ENCODE measurements around the gene OR2Y1. TPM values are rescaled to one million over a fixed set of nuclear protein-coding genes. Genes with fewer than 3 reads are reported as not detected.
"Not testable (repeated sequence)": the region's sequence is repeated elsewhere in the genome, so short reads cannot be mapped to it uniquely, and the experiment has no call there.

Gene OR2Y1
- total RNA-seq, result not detected

DNA sequence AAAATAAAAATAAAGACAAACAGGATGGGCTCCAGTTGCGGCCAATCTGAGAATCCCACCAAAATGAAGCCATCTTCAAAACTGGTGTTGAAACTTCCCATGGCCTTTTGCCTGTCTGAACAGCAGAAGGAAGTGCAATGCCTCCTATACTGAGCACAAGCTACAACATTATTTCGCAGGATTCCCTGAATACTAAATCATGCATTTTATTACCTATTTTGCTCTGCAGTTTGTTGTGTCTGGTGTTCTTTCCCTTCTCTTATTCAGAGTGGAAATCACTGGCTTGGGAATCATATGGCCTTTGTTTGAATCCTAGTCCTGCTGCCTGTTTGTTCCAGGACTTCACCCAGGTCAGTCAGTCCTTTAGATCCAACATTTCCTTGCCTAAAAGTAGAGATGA, at the start of gene OR2Y1:
Gene OR2Y1 (minus strand): TSS at position 101 of the 400 bp plus-strand sequence. CDS start 0 bp downstream, at position 101.
- POLR2A ChIA-PET, result no interaction called here
- DNase-seq, result no peak
- Mint-ChIP-seq H3K27me3 (peaks cover 26% of the 10 kb centered on the region), H3K27ac (no peak within 1 kb of the TSS), H3K36me3 (no peaks in the 10 kb centered on the region), H3K4me1 (ENCODE audit: low read depth) (no peaks in the 10 kb centered on the region), H3K9me3 (no peaks in the 10 kb centered on the region), H3K4me3 (no peak within 1 kb of the TSS)
- intact Hi-C loops (cut with micrococcal nuclease), result no loop called here
- CTCF ChIA-PET, result no interaction called here

DNA sequence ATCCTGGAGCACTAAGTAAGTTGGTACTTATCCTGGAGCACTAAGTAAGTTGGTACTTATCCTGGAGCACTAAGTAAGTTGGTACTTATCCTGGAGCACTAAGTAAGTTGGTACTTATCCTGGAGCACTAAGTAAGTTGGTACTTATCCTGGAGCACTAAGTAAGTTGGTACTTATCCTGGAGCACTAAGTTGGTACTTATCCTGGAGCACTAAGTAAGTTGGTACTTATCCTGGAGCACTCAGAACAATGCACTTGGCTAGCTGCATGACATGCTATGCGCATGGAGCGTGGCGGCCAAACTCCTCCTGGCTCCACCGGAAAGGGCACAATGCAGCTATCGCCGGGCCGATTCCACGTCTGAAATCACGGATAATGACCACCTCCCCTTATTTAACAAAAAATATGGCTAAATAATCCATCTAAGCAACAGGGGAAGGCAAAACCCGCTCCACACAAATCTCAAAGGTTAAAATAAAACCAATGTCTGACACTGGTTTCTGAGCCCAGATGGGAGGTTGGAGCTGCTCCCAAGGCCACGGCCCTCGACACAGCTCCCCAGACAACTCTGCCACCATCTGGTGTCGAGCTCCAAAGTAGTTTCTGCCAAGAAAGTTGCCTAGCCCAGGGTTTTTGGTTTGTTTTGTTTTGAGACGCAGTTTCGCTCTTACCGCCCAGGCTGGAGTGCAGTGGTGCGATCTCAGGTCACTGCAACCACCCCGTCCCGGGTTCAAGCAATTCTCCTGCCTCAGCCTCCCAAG, 49.0 kb upstream of the OR2Y1 start:
- Mint-ChIP-seq H3K4me1 (ENCODE audit: low read depth) (peaks cover 12% of the 10 kb centered on the region), H3K27ac (peak overlapping the region; percentile 28), H3K36me3 (peaks cover 18% of the 10 kb centered on the region)
- DNase-seq; intact Hi-C loops (cut with micrococcal nuclease); H3K4me3 Mint-ChIP-seq; POLR2A ChIA-PET; H3K27me3 Mint-ChIP-seq; H3K9me3 Mint-ChIP-seq: not testable (repeated sequence)
- CTCF ChIA-PET, result interaction anchor here (0.8 to 1.4 kb wide), 2 partner anchors 11 to 42 kb away, joined by 3 to 4 read pairs; no protein-coding TSS in a partner anchor

GRCh38 chr5:180787711-180788431, 48.0 kb upstream of the OR2Y1 start:
- Mint-ChIP-seq H3K27ac (peak overlapping the region; percentile 18), H3K27me3 (no peaks in the 10 kb centered on the region), H3K4me3 (no peak overlapping the region), H3K9me3 (no peaks in the 10 kb centered on the region), H3K36me3 (peaks cover 15% of the 10 kb centered on the region), H3K4me1 (ENCODE audit: low read depth) (peaks cover 6% of the 10 kb centered on the region)
- intact Hi-C loops (cut with micrococcal nuclease), result no loop called here
- ChIA-PET POLR2A (no interaction called here), CTCF (no interaction called here)
- no peak for DNase-seq

GRCh38 chr5:180786531-180787398, 46.9 kb upstream of the OR2Y1 start:
- Mint-ChIP-seq H3K4me1 (ENCODE audit: low read depth) (peaks cover 10% of the 10 kb centered on the region), H3K36me3 (peaks cover 11% of the 10 kb centered on the region), H3K9me3 (no peaks in the 10 kb centered on the region), H3K27ac (peak overlapping the region; percentile 6), H3K4me3 (no peak overlapping the region), H3K27me3 (no peaks in the 10 kb centered on the region)
- CTCF ChIA-PET, result interaction anchor here (0.6 to 1.1 kb wide), 2 partner anchors 101 to 238 kb away, joined by 3 read pairs; no protein-coding TSS in a partner anchor
- intact Hi-C loops (cut with micrococcal nuclease), result no loop called here
- POLR2A ChIA-PET, result interaction anchor here (0.6 kb wide), 1 partner anchor 14 kb away, joined by 3 read pairs; no protein-coding TSS in a partner anchor
- no peak for DNase-seq

GRCh38 chr5:180785794-180786221, 46.0 kb upstream of the OR2Y1 start:
- Mint-ChIP-seq H3K4me1 (ENCODE audit: low read depth) (peaks cover 10% of the 10 kb centered on the region), H3K27me3 (no peaks in the 10 kb centered on the region), H3K36me3 (peaks cover 4% of the 10 kb centered on the region), H3K27ac (peak overlapping the region; percentile 19), H3K9me3 (no peaks in the 10 kb centered on the region), H3K4me3 (no peak overlapping the region)
- CTCF ChIA-PET, result interaction anchor here (0.6 to 2.3 kb wide), 4 partner anchors 74 to 239 kb away, joined by 3 to 11 read pairs (median 6); no protein-coding TSS in a partner anchor
- DNase-seq, result no peak
- POLR2A ChIA-PET, result interaction anchor here (0.6 kb wide), 1 partner anchor 15 kb away, joined by 3 read pairs; no protein-coding TSS in a partner anchor
- intact Hi-C loops (cut with micrococcal nuclease), result loop anchor here (2.0 kb wide), 1 partner anchor 83 kb away; no protein-coding TSS in a partner anchor

- no peaks in the 10 kb centered on the region for H3K9me3 Mint-ChIP-seq
- ChIA-PET CTCF (interaction anchor here (0.6 to 2.3 kb wide), 11 partner anchors 9 to 350 kb away, joined by 3 to 11 read pairs (median 4); no protein-coding TSS in a partner anchor), POLR2A (no interaction called here)
- H3K4me1 Mint-ChIP-seq (ENCODE audit: low read depth), result peaks cover 10% of the 10 kb centered on the region
- intact Hi-C loops (cut with micrococcal nuclease), result loop anchor here (2.0 kb wide), 1 partner anchor 84 kb away; no protein-coding TSS in a partner anchor
- no peak for DNase-seq
- no peak overlapping the region for H3K4me3 Mint-ChIP-seq
- no peak overlapping the region for H3K27ac Mint-ChIP-seq
- no peaks in the 10 kb centered on the region for H3K27me3 Mint-ChIP-seq
- peaks cover 1% of the 10 kb centered on the region for H3K36me3 Mint-ChIP-seq
These were observed 45.4 kb upstream of the OR2Y1 start for GRCh38 chr5:180785121-180785781.

- intact Hi-C loops (cut with micrococcal nuclease), result loop anchor here (2.0 kb wide), 1 partner anchor 84 kb away; no protein-coding TSS in a partner anchor
- DNase-seq, result peak; percentile 83
- H3K27ac Mint-ChIP-seq, result no peak overlapping the region
- peaks cover 10% of the 10 kb centered on the region for H3K4me1 Mint-ChIP-seq (ENCODE audit: low read depth)
- no peaks in the 10 kb centered on the region for H3K27me3 Mint-ChIP-seq
- no peaks in the 10 kb centered on the region for H3K36me3 Mint-ChIP-seq
- ChIA-PET CTCF (interaction anchor here (0.6 to 2.3 kb wide), 11 partner anchors 10 to 350 kb away, joined by 3 to 11 read pairs (median 4); no protein-coding TSS in a partner anchor), POLR2A (interaction anchor here (0.7 kb wide), 1 partner anchor 76 kb away, joined by 3 read pairs; no protein-coding TSS in a partner anchor)
- no peak overlapping the region for H3K4me3 Mint-ChIP-seq
- no peaks in the 10 kb centered on the region for H3K9me3 Mint-ChIP-seq
These were observed 44.7 kb upstream of the OR2Y1 start for GRCh38 chr5:180784497-180785097.

DNA sequence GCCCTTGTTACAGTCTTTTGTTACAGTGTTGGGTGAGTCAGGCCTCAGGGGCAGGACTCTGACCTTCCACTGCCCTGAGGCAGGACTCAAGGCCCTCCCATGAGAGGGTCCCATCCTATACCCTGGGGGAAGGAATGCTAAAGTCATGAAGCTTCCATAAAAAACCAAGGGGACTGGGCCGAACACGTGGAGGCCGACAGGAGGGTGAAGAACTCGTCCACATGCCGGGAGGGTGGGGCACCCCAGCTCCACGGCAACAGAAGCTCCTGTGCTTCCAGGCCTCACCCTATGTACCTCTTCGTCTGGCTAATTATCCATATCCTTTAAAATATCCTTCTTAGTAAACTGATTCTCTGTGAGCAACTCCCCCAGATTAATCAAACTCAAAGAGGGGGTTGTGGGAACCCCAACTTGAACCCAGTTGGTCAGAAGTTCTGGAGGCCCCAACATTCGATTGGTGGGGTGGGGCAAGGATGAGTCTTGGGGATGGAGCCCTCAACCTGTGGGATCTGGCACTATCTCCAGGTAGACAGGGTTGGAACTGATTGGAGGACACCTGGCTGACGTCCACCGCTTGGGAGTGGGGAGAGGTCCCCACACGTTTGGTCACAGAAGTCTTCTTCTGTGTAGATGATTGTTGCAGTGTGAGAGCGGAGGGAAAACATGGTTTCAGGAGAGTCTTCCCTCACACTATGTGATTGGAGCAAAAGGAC, 43.6 kb upstream of the OR2Y1 start:
- intact Hi-C loops (cut with micrococcal nuclease), result loop anchor here (2.0 kb wide), 1 partner anchor 85 kb away; no protein-coding TSS in a partner anchor
- DNase-seq, result no peak
- Mint-ChIP-seq H3K27ac (no peak overlapping the region), H3K36me3 (no peaks in the 10 kb centered on the region), H3K27me3 (no peaks in the 10 kb centered on the region), H3K9me3 (no peaks in the 10 kb centered on the region), H3K4me3 (no peak overlapping the region), H3K4me1 (ENCODE audit: low read depth) (peaks cover 8% of the 10 kb centered on the region)
- CTCF ChIA-PET, result interaction anchor here (1.0 to 2.3 kb wide), 8 partner anchors 19 to 351 kb away, joined by 3 to 11 read pairs (median 4); no protein-coding TSS in a partner anchor
- POLR2A ChIA-PET, result no interaction called here

DNA sequence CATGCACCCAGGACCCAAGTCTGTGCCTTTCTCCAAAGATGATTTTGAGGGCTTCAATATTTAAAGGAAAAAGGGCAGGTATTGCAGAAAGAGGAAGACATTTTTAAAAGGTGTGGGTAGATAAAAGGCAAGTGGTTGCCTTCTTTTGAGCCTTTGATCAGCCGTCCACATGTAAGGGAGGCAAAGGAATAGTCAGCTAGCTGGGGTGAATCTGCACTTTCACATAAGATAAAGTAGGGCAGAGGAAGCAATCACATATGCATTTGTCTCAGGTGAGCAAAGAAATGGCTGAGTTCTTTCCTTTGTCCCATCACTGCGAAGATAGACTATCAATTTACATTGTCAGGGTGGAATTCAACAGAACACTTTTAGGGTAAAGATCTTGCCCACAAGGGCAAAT, 42.9 kb upstream of the OR2Y1 start:
- POLR2A ChIA-PET, result interaction anchor here (1.0 kb wide), 1 partner anchor 19 kb away, joined by 3 read pairs; no protein-coding TSS in a partner anchor

GRCh38 chr5:180781900-180782326, 42.1 kb upstream of the OR2Y1 start:
- DNase-seq; intact Hi-C loops (cut with micrococcal nuclease); H3K36me3 Mint-ChIP-seq; H3K27ac Mint-ChIP-seq; H3K27me3 Mint-ChIP-seq; H3K4me1 Mint-ChIP-seq (ENCODE audit: low read depth); H3K4me3 Mint-ChIP-seq; H3K9me3 Mint-ChIP-seq: not testable (repeated sequence)
- ChIA-PET POLR2A (interaction anchor here (1.0 kb wide), 1 partner anchor 20 kb away, joined by 3 read pairs; no protein-coding TSS in a partner anchor), CTCF (interaction anchor here (1.3 kb wide), 1 partner anchor 87 kb away, joined by 4 read pairs; no protein-coding TSS in a partner anchor)

More for the DNA sequence above, 42.9 kb upstream of the OR2Y1 start:
- DNase-seq, result no peak
- H3K9me3 Mint-ChIP-seq, result no peaks in the 10 kb centered on the region
- peaks cover 8% of the 10 kb centered on the region for H3K4me1 Mint-ChIP-seq (ENCODE audit: low read depth)
- no peaks in the 10 kb centered on the region for H3K27me3 Mint-ChIP-seq
- CTCF ChIA-PET, result interaction anchor here (1.0 to 1.4 kb wide), 3 partner anchors 84 to 86 kb away, joined by 4 to 5 read pairs (median 4); no protein-coding TSS in a partner anchor
- no peaks in the 10 kb centered on the region for H3K36me3 Mint-ChIP-seq
- no peak overlapping the region for H3K4me3 Mint-ChIP-seq
- intact Hi-C loops (cut with micrococcal nuclease), result no loop called here
- H3K27ac Mint-ChIP-seq, result no peak overlapping the region
